HG03066 (cell line): Measurements from ENCODE around the gene ANKRD60.
A peak's percentile ranks its signal among the peaks of the same experiment; 100 is the strongest.

Experiments
- ATAC-seq: cut with Tn5 transposase; IDR thresholded peaks from one replicate; pipeline ENCODE4 v1.9.1; 2021; ENCODE audit warnings: low read depth; ENCODE audit not compliant: unreplicated experiment

ANKRD60 gene

GRCh38 chr20:58245181-58245891 lies 16.9 kb upstream of the ANKRD60 start:
- no peak for ATAC-seq

DNA sequence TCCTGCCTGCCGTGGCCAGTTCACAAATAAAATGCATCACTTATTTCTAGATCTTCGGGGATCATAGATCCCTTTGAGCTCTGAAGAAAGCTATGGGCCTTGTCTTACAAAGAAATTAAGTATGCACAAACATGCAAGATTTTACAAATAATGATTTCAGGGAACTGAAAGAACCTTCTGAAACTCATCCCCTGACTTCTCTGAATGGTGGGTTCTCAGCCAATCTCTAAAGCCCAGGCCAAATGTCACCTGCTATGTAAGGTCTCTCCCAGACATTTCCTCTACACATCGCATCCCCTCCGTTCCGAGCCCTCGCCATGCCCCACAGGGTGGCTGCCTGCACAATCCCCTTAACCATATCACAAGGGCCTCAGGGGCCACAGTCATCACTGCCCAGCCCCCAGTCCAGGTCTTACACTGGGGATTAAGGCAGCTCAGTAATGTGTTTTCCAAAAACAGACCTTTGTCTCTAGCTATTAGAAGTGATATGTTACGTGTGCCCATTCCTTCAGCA lies 16.1 kb upstream of the ANKRD60 start:
- ATAC-seq = no peak

- ATAC-seq = no peak
These were observed 15.4 kb upstream of the ANKRD60 start for GRCh38 chr20:58243653-58244410.

DNA sequence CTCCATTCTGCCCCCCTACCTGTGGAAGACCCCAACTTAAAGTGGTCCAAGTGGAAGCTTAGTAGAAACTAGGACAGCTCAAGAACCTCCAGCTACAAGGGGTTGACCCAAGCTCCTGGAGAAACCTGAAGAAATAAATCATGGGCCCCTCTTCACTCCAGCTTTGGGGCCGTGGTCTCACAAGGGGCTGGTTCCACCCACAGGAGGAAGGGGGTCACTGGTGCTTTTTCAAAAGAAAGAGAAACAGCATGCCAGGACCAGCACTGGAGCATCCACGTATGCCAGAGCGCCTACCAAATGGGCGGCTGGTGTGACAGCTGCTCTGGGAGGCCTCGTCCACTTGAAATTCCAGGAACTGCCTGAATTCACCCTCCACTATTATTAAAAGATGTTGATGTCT lies 14.4 kb upstream of the ANKRD60 start:
- ATAC-seq = no peak

- no peak for ATAC-seq
These were observed 13.5 kb upstream of the ANKRD60 start for GRCh38 chr20:58241766-58242465.

DNA sequence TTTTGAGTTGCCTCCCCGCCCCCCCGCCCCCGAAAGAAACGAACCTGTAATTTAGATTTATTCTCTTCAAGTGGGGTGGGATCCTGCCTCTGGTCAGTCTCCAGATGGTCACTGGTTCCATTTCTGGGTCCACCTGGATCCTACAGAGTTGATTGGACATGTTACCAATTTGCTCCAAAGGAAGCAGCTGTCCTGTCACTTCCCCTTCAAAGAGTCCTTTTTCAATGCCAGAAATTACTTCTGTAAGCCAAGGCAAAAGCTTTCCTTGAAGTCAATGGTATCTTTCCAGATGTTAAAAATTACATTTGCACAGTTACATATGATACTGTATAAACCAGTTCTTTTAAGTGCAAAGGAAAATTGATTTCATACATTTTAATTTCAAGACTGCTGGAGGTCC lies 12.0 kb upstream of the ANKRD60 start:
- no peak for ATAC-seq

DNA sequence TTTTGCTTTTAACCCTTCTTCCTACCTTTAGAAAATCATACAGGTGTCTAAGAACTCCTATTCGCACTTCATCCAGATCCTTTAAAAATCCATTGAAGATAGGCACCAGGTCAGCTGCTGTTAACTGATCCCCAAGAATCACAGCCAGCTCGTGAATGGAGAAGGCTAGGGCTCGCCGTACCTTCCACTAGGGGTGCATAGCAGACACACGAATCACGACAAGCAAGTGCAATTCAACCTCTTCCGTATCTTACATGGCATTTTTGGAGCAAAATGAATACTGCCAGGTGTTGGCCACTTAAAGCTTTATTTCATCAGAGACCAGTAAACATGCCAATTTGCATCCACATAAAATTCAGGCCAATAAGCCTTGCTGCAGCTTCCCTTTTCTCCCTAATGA lies 10.8 kb upstream of the ANKRD60 start:
- no peak for ATAC-seq

DNA sequence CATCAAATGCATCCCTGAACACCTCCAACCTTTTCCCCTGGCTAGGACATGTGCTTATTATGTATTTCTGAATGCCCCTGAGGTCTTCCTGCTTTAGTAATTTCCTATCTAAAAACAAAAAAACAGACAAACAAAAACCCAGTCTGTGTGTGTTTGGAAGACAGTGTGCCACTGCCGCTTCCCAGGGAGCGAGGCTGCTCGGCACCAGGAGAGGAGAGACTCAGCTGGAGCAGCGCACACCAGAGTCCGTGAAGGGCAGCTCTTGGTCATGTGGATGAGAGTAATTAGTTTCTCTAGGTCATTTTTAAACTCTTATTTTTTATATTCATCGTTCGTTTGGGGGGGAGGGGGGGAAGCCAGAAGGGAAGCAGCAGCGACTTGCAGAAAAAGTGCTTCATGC lies 10.0 kb upstream of the ANKRD60 start:
- ATAC-seq = no peak

DNA sequence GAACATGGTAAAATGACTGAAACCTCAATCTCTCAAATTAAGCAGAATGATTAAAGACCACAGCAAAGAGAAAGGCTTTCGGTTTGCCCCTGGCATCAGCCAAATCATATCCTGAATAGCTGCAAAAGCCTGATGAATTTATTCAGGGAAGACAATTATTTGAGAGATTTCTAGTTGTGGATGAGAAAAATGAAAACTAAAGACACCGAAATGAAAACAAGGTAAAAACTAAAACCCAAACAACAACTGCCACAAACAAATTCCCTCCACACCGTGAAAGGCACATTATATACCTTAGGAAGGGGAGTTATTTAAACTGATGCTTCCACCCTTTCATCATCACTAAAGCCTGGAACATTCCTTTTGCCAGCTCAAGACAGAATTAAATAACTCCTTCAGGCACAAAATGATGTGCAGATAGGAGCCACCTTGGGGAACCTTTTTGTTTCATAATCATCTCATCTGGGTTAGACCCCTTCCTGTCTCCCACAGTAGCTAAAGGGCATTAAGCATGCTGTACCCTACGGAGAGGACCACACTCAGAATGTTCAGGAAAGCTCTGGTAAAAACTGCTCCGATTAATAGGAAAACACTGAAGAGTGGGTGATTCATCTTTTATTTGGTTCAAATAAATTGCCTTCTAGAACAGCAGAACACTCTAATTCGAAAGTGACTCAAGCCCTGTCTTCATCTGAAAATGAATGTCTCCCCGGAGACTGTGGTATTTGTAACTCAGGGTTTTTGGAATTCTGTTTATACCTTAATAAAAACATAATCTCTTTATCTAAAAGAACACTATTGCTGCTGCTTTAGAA lies 9.1 kb upstream of the ANKRD60 start:
- ATAC-seq = no peak

- ATAC-seq = peak; percentile 72
These were observed 8.3 kb upstream of the ANKRD60 start for GRCh38 chr20:58236612-58237317.

DNA sequence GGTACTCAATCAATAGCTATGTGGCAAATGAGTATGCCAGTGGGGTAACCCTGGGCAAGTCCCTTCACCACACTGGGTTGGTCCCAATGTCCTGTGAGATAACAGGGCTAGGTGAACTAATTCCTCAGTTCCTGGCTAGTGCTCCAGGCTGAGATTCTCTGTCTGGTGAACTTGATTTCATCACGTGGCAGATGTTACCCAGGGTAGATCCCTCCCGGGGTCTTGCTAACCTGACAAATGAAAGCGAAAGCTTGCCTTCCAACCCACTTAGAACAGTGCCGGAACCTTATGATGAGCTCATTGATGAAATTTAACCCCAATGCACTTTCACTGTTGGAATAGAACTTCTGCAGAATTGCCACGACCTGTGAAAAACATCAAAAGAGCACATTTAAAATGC lies 6.6 kb upstream of the ANKRD60 start:
- ATAC-seq = no peak

DNA sequence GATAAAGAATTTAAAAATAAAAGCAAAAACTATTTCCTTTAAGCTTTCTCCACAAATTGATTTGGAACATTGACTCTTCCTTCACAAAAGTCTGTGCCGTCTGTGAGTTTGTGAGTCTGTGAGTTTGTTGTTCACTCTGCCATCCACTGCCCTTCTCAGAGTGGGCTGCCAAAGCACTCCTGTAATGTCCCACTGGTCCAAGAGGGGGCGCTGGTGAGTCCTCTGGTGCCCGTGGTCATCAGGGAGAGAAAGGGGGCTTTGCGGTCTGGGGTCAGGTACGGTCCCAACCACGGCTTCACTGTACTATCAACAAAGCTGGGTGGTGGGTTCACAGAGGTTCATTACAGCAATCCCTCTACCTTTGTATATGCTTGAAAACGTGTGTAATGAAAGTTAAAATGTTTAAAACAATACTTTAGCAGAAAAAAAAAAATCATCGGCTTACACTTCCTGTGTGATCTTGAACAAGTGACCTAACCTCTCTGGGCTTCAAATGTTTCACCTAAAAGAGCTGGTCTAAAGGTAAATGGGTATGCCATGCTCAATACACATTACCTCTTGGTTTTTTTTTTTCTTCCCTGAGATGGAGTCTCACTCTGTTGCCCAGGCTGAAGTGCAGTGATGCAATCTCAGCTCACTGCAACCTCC lies 5.6 kb upstream of the ANKRD60 start:
- no peak for ATAC-seq

GRCh38 chr20:58233393-58233792 lies 4.9 kb upstream of the ANKRD60 start:
- no peak for ATAC-seq

GRCh38 chr20:58231683-58232082 lies 3.2 kb upstream of the ANKRD60 start:
- no peak for ATAC-seq

GRCh38 chr20:58229198-58229798 lies 845 bp upstream of the ANKRD60 start:
- ATAC-seq = no peak

- no peak for ATAC-seq
These were observed 360 bp downstream of the ANKRD60 start for GRCh38 chr20:58228103-58228483.

GRCh38 chr20:58227391-58228102 lies 906 bp downstream of the ANKRD60 start:
- ATAC-seq = no peak

DNA sequence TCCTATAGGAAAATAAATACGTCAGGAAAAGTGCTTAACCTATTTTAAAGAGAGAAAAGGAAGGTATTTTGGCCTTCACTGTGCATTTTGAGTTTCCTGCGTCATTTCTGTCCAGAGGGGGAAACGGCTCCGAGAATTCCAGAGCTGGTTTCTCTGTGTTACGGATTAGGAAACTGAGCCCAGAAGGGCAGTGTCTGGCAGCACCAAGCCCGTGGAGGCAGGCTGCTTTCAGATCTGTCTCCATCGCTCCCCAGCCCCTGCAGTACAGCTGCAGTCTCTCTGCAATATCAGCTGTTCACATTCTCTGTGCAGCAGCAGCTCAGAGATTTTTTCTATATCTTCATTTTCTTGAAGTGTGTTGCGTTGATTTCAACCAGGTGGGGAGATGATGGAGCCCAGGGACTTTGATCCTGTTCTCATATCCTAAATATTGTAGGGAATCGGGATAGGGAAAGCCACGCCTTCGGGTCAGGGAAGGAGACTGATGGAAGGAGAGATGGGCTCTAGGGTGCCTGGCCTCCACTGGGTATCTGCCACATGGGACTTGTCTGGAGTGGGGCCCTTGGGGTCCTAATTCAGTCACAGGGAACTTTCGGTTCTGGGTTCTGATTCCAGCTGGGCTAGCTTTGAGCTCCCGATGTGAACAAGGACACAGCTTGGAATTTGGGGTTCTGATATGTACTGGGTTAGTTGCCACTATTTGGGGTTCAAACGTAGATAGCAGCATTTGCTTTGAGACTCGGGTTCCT lies 2.8 kb downstream of the ANKRD60 start:
- ATAC-seq = no peak
